ENCODE results near the gene IGSF9.
A peak's percentile ranks its signal among the peaks of the same experiment; 100 is the strongest.
"Not testable (repeated sequence)": the region's sequence is repeated elsewhere in the genome, so short reads cannot be mapped to it uniquely, and the experiment has no call there.

The IGSF9 gene

DNA sequence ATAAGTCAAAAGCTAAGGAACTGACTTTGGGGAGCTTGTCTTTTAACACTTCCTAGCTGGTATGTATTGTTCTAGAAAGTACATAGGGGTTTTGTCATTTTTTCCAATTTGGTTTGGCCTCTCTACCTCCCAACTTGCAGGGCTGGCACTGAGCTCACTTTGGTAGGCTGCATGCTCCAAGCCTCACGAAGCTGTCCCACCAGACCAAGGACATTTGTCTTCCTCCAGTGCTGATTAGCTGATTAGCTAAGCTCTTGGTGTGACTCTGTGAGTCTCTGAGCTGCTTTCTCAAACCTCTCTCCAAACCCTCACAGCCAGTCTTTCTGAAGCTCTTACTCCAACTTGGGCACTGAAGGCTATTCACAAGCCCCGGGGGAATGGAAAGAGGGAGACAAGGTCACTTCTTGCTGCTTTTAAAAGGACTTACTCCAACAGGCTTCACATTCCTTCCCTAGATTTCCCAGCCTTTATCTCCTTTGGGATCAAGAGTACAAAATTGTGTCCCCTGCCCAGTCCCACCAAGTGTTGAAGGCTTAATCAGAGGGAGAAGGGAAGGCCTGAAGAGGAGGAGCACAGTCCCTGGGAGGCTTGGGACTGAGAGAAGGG, 44.6 kb downstream of the IGSF9 start:
- no peak overlapping the region for H3K4me3 ChIP-seq (ENCODE audit: low read depth in 1 of 5, low read length in 5 of 5)
- H3K9ac ChIP-seq (ENCODE audit: low read length in 5 of 5) = no peak overlapping the region
- H3K4me1 ChIP-seq (ENCODE audit: control insufficient read depth in 5 of 5, insufficient read depth in 5 of 5, low read length in 5 of 5) = peaks cover 0 to 26% (median 17%) of the 10 kb centered on the region in 5 donors
- no peaks in the 10 kb centered on the region for H3K36me3 ChIP-seq (ENCODE audit: control insufficient read depth in 5 of 5, insufficient read depth in 5 of 5, low read length in 5 of 5)
- no peaks in the 10 kb centered on the region for H3K27me3 ChIP-seq (ENCODE audit: control insufficient read depth in 5 of 5, insufficient read depth in 4 of 5, low read length in 5 of 5)
- no peaks in the 10 kb centered on the region for H3K9me3 ChIP-seq (ENCODE audit: control insufficient read depth in 5 of 5, low read length in 5 of 5)
- H3K27ac ChIP-seq (ENCODE audit: low read depth, low read length) = no peak overlapping the region

- no peak within 1 kb of the TSS for H3K9ac ChIP-seq (ENCODE audit: low read length in 5 of 5)
- H3K36me3 ChIP-seq (ENCODE audit: control insufficient read depth in 5 of 5, insufficient read depth in 5 of 5, low read length in 5 of 5) = no peaks in the 10 kb centered on the region
- no peaks in the 10 kb centered on the region for H3K27me3 ChIP-seq (ENCODE audit: control insufficient read depth in 5 of 5, insufficient read depth in 4 of 5, low read length in 5 of 5)
- H3K27ac ChIP-seq (ENCODE audit: low read depth, low read length) = no peak within 1 kb of the TSS
- H3K9me3 ChIP-seq (ENCODE audit: control insufficient read depth in 5 of 5, low read length in 5 of 5) = no peaks in the 10 kb centered on the region
- H3K4me3 ChIP-seq (ENCODE audit: low read depth in 1 of 5, low read length in 5 of 5) = peak within 1 kb of the TSS in 2 of 5 donors; percentile 18 to 31
- H3K4me1 ChIP-seq (ENCODE audit: control insufficient read depth in 5 of 5, insufficient read depth in 5 of 5, low read length in 5 of 5) = peaks cover 0 to 33% (median 24%) of the 10 kb centered on the region in 5 donors
Observed at GRCh38 chr1:159900086-159900680, 45.2 kb downstream of the IGSF9 start, which contains the start of gene CFAP45. Gene CFAP45 (minus strand): TSS chr1:159900165. CDS start chr1:159900098, 67 bp downstream.

GRCh38 chr1:159899634-159900033, 45.8 kb downstream of the IGSF9 start:
- H3K9me3 ChIP-seq (ENCODE audit: control insufficient read depth in 5 of 5, low read length in 5 of 5); H3K9ac ChIP-seq (ENCODE audit: low read length in 5 of 5); H3K4me3 ChIP-seq (ENCODE audit: low read depth in 1 of 5, low read length in 5 of 5); H3K27ac ChIP-seq (ENCODE audit: low read depth, low read length); H3K27me3 ChIP-seq (ENCODE audit: control insufficient read depth in 5 of 5, insufficient read depth in 4 of 5, low read length in 5 of 5); H3K36me3 ChIP-seq (ENCODE audit: control insufficient read depth in 5 of 5, insufficient read depth in 5 of 5, low read length in 5 of 5): not testable (repeated sequence)
- H3K4me1 ChIP-seq (ENCODE audit: control insufficient read depth in 5 of 5, insufficient read depth in 5 of 5, low read length in 5 of 5) = peaks cover 0 to 34% (median 28%) of the 10 kb centered on the region in 5 donors

DNA sequence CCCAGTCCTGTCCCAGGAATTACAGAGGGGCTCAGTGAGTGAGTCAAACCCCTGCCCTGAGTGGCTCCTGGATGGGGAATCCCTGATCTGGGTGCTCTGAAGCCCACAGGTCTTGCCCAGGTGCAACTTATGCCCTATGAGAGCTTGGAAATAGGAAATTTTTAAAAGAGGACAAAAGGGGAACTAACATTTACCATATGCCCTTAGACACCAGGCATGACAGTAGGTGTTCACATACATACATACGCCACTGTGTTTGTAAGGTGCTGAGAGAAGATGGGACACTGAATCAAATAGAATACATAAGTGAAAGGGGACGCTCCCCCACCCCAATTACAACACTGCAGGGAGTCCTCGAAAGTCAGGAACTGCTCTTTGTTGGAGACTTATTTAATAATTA, 46.9 kb downstream of the IGSF9 start:
- H3K9me3 ChIP-seq (ENCODE audit: control insufficient read depth in 5 of 5, low read length in 5 of 5) = no peaks in the 10 kb centered on the region
- no peaks in the 10 kb centered on the region for H3K36me3 ChIP-seq (ENCODE audit: control insufficient read depth in 5 of 5, insufficient read depth in 5 of 5, low read length in 5 of 5)
- H3K27me3 ChIP-seq (ENCODE audit: control insufficient read depth in 5 of 5, insufficient read depth in 4 of 5, low read length in 5 of 5) = no peaks in the 10 kb centered on the region
- peaks cover 0 to 34% (median 28%) of the 10 kb centered on the region in 5 donors for H3K4me1 ChIP-seq (ENCODE audit: control insufficient read depth in 5 of 5, insufficient read depth in 5 of 5, low read length in 5 of 5)
- no peak overlapping the region for H3K4me3 ChIP-seq (ENCODE audit: low read depth in 1 of 5, low read length in 5 of 5)
- no peak overlapping the region for H3K27ac ChIP-seq (ENCODE audit: low read depth, low read length)
- no peak overlapping the region for H3K9ac ChIP-seq (ENCODE audit: low read length in 5 of 5)

GRCh38 chr1:159897962-159898361, 47.5 kb downstream of the IGSF9 start:
- H3K27ac ChIP-seq (ENCODE audit: low read depth, low read length) = no peak overlapping the region
- no peak overlapping the region for H3K9ac ChIP-seq (ENCODE audit: low read length in 5 of 5)
- H3K27me3 ChIP-seq (ENCODE audit: control insufficient read depth in 5 of 5, insufficient read depth in 4 of 5, low read length in 5 of 5) = no peaks in the 10 kb centered on the region
- H3K36me3 ChIP-seq (ENCODE audit: control insufficient read depth in 5 of 5, insufficient read depth in 5 of 5, low read length in 5 of 5) = no peaks in the 10 kb centered on the region
- no peaks in the 10 kb centered on the region for H3K9me3 ChIP-seq (ENCODE audit: control insufficient read depth in 5 of 5, low read length in 5 of 5)
- peaks cover 0 to 34% (median 28%) of the 10 kb centered on the region in 5 donors for H3K4me1 ChIP-seq (ENCODE audit: control insufficient read depth in 5 of 5, insufficient read depth in 5 of 5, low read length in 5 of 5)
- no peak overlapping the region for H3K4me3 ChIP-seq (ENCODE audit: low read depth in 1 of 5, low read length in 5 of 5)

DNA sequence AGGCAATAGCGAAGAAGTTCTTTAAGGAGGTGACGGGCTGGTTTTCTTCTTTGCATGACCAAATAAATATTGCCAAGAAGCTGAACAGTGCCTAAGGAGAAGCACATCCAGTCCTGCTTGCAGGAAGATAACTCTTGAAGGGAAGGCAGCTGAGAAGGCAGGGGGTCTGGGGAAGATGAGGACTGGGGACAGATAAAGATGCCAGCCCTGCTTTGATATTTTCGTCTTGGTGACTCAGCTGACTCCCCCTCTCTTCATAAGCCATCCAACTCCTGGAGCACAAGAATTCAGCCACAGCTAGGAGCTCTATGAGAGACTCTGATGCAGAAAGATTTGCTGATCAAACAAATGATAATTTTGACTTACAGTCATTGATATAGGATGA, 48.9 kb downstream of the IGSF9 start:
- Histone ChIP-seq H3K4me3 (ENCODE audit: low read depth in 1 of 5, low read length in 5 of 5) (no peak overlapping the region), H3K36me3 (ENCODE audit: control insufficient read depth in 5 of 5, insufficient read depth in 5 of 5, low read length in 5 of 5) (no peaks in the 10 kb centered on the region), H3K9ac (ENCODE audit: low read length in 5 of 5) (no peak overlapping the region), H3K27me3 (ENCODE audit: control insufficient read depth in 5 of 5, insufficient read depth in 4 of 5, low read length in 5 of 5) (no peaks in the 10 kb centered on the region), H3K4me1 (ENCODE audit: control insufficient read depth in 5 of 5, insufficient read depth in 5 of 5, low read length in 5 of 5) (peaks cover 0 to 36% (median 28%) of the 10 kb centered on the region in 5 donors), H3K27ac (ENCODE audit: low read depth, low read length) (no peak overlapping the region), H3K9me3 (ENCODE audit: control insufficient read depth in 5 of 5, low read length in 5 of 5) (no peaks in the 10 kb centered on the region)

DNA sequence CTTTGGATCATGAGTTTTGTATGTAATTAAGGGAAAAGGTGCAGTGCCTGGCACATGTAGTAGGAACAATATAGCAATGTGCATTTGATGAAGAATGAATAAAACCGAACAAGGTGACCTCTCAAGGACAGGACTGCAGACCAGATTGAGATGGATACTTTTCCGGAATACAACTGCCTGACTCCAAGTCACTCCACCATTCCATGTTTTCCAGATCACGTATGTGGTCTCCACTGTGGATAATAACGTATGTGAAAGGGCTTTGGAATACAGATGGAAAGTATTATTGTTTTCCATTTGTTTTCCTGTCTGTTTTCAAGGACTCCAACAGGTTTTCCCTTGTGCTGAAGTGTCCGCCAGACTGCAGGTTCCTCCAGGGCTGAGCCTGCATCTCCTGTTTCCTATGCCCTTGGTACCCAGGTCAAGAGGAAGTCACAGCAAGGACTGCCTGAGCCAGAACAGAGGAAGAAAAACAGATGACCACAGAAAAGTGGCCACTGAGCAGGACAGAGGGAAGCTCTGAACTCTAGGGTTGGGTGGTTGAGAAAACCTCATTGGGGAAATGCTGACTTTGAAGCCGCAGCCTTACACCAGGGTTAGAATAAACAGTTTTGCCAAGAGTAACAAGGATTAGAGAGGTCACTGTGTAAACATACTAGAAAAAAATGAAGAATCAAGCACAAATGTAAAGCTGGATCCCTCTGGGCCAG, 49.4 kb downstream of the IGSF9 start:
- Histone ChIP-seq H3K27ac (ENCODE audit: low read depth, low read length) (no peak overlapping the region), H3K9ac (ENCODE audit: low read length in 5 of 5) (no peak overlapping the region), H3K4me3 (ENCODE audit: low read depth in 1 of 5, low read length in 5 of 5) (no peak overlapping the region), H3K27me3 (ENCODE audit: control insufficient read depth in 5 of 5, insufficient read depth in 4 of 5, low read length in 5 of 5) (no peaks in the 10 kb centered on the region), H3K9me3 (ENCODE audit: control insufficient read depth in 5 of 5, low read length in 5 of 5) (no peaks in the 10 kb centered on the region), H3K36me3 (ENCODE audit: control insufficient read depth in 5 of 5, insufficient read depth in 5 of 5, low read length in 5 of 5) (no peaks in the 10 kb centered on the region), H3K4me1 (ENCODE audit: control insufficient read depth in 5 of 5, insufficient read depth in 5 of 5, low read length in 5 of 5) (peaks cover 0 to 41% (median 25%) of the 10 kb centered on the region in 5 donors)

DNA sequence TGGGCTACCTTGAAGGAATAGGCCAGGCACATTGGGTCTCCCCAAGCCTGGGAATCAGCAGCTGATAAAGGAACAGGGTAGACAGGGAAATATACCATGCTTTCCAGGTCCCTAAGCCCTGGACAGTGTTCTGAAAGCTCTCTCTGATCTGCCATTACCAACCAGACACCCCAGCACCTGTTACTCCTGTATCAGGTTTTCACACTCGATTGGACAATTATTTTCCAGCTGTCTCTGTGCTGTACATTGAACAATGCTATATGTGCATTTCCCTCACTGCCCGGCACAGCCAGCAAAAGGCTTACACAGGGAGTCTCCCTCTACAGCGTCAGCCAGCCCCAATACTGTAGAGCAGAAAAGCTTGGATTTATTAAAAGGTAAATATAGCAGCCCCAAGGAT, 50.1 kb downstream of the IGSF9 start:
- peaks cover 0 to 40% (median 22%) of the 10 kb centered on the region in 5 donors for H3K4me1 ChIP-seq (ENCODE audit: control insufficient read depth in 5 of 5, insufficient read depth in 5 of 5, low read length in 5 of 5)
- no peaks in the 10 kb centered on the region for H3K36me3 ChIP-seq (ENCODE audit: control insufficient read depth in 5 of 5, insufficient read depth in 5 of 5, low read length in 5 of 5)

GRCh38 chr1:159892944-159893343, 52.5 kb downstream of the IGSF9 start:
- no peaks in the 10 kb centered on the region for H3K27me3 ChIP-seq (ENCODE audit: control insufficient read depth in 5 of 5, insufficient read depth in 4 of 5, low read length in 5 of 5)
- H3K9ac ChIP-seq (ENCODE audit: low read length in 5 of 5) = no peak overlapping the region
- H3K4me1 ChIP-seq (ENCODE audit: control insufficient read depth in 5 of 5, insufficient read depth in 5 of 5, low read length in 5 of 5) = peaks cover 6 to 44% (median 24%) of the 10 kb centered on the region in 5 donors
- no peaks in the 10 kb centered on the region for H3K9me3 ChIP-seq (ENCODE audit: control insufficient read depth in 5 of 5, low read length in 5 of 5)
- H3K36me3 ChIP-seq (ENCODE audit: control insufficient read depth in 5 of 5, insufficient read depth in 5 of 5, low read length in 5 of 5) = no peaks in the 10 kb centered on the region
- H3K4me3 ChIP-seq (ENCODE audit: low read depth in 1 of 5, low read length in 5 of 5) = no peak overlapping the region
- no peak overlapping the region for H3K27ac ChIP-seq (ENCODE audit: low read depth, low read length)

More for the DNA sequence above, 50.1 kb downstream of the IGSF9 start:
- H3K9me3 ChIP-seq (ENCODE audit: control insufficient read depth in 5 of 5, low read length in 5 of 5) = no peaks in the 10 kb centered on the region
- H3K9ac ChIP-seq (ENCODE audit: low read length in 5 of 5) = no peak overlapping the region
- no peak overlapping the region for H3K27ac ChIP-seq (ENCODE audit: low read depth, low read length)
- H3K27me3 ChIP-seq (ENCODE audit: control insufficient read depth in 5 of 5, insufficient read depth in 4 of 5, low read length in 5 of 5) = no peaks in the 10 kb centered on the region
- H3K4me3 ChIP-seq (ENCODE audit: low read depth in 1 of 5, low read length in 5 of 5) = no peak overlapping the region

Measured in subcutaneous abdominal adipose tissue (tissue), 5 donors.